ENCODE data around the gene KLHDC8B. TPM values are rescaled to one million over a fixed set of nuclear protein-coding genes. Genes with fewer than 3 reads are reported as not detected.

Gene KLHDC8B
- total and polyA plus RNA-seq, 2 of the 4 experiments (the other 2 are of a cell fraction): 16.3 to 16.5 TPM

- H2BK15ac ChIP-seq (ENCODE audit: low read depth, low read length): no peak overlapping the region
- H2AK5ac ChIP-seq (ENCODE audit: low read depth, low read length): no peak overlapping the region
- no peak overlapping the region for H2BK120ac ChIP-seq (ENCODE audit: low read depth, low read length)
- intact Hi-C loops (cut with micrococcal nuclease): no loop called here
- no peak overlapping the region for H3K4ac ChIP-seq (ENCODE audit: low read depth, low read length)
- no peaks in the 10 kb centered on the region for H3K27me3 ChIP-seq (ENCODE audit: control insufficient read depth, insufficient read depth, low read length)
- H4K8ac ChIP-seq (ENCODE audit: low read depth in 2 of 2, low read length in 2 of 2): no peak overlapping the region
- DNase-seq (no peak), ATAC-seq (ENCODE audit: low read depth) (no peak)
- ChIA-PET POLR2A (ENCODE audit: unreplicated experiment) (no interaction called here), CTCF (no interaction called here)
- TF ChIP-seq CTCF (conservative IDR thresholded peaks at IDR 0.05; ENCODE audit: low read depth, low read length) (no peak), FOS (IDR thresholded peaks at IDR 0.05; ENCODE audit: low read depth, low read length) (no peak), CEBPB (IDR thresholded peaks at IDR 0.05; ENCODE audit: low read depth, low read length) (no peak), SMC3 (IDR thresholded peaks at IDR 0.05; ENCODE audit: low read depth, low read length) (no peak), MAZ (IDR thresholded peaks at IDR 0.05; ENCODE audit: borderline replicate concordance, low read depth, low read length) (no peak)
- H3K23ac ChIP-seq (ENCODE audit: low read depth, low read length): no peak overlapping the region
- H2AK9ac ChIP-seq (replicated peaks; ENCODE audit: low read depth, low read length, poor library complexity): peak overlapping the region; percentile 16
- peaks cover 10% of the 10 kb centered on the region for H3K4me1 ChIP-seq (ENCODE audit: control insufficient read depth, insufficient read depth, low read length)
- BruUV-seq (replicated peaks): no TSS peak
- peaks cover 70% of the 10 kb centered on the region for H3K36me3 ChIP-seq (ENCODE audit: control insufficient read depth, insufficient read depth, low read length)
- no peak overlapping the region for H4K91ac ChIP-seq (ENCODE audit: insufficient read depth, low read depth, low read length)
- no peak overlapping the region for H3K18ac ChIP-seq (ENCODE audit: low read depth, low read length)
- no peak overlapping the region for H3K9ac ChIP-seq (ENCODE audit: low read depth, low read length)
- 91% methylated on average over 7 of the region's 7 CpGs; no CpG with 5 or more reads in 1 of the 2 experiments for WGBS, 2 experiments (ENCODE audit: extremely low coverage in 2 of 2, insufficient read length in 1 of 2)
- H4K20me1 ChIP-seq (ENCODE audit: insufficient read depth, low read length): peaks cover 6% of the 10 kb centered on the region
- no peak overlapping the region for H3K27ac ChIP-seq (ENCODE audit: insufficient read depth, low read length)
- peaks cover 10% of the 10 kb centered on the region; the same call in 1 of the 2 replicates for H3K9me1 ChIP-seq (ENCODE audit: insufficient read depth, low read length)
- H3K9me3 ChIP-seq (ENCODE audit: control insufficient read depth, insufficient read depth, low read length): no peaks in the 10 kb centered on the region
- no peak overlapping the region for H3K4me2 ChIP-seq (ENCODE audit: low read depth, low read length)
- no peak overlapping the region for H3K14ac ChIP-seq (replicated peaks; ENCODE audit: low read depth, low read length)
- no peak overlapping the region for H3K56ac ChIP-seq (ENCODE audit: extremely low read depth, insufficient read depth, low read length)
- no peak overlapping the region for H2AFZ ChIP-seq (replicated peaks; ENCODE audit: low read length, poor library complexity)
- no peak overlapping the region for H3K4me3 ChIP-seq (ENCODE audit: insufficient read depth, low read depth, low read length)
- dilution Hi-C loops (cut with HindIII; ENCODE audit: low sequenced_read_pairs, unreplicated experiment): no loop called here
- no peak overlapping the region for H2BK20ac ChIP-seq (ENCODE audit: low read depth, low read length)
- H2BK5ac ChIP-seq (ENCODE audit: low read depth, low read length, poor library complexity, severe bottlenecking): no peak overlapping the region
- peaks cover 12 to 53% of the 10 kb centered on the region in 2 experiments for H3K79me1 ChIP-seq (ENCODE audit: low read depth in 1 of 2, low read length in 2 of 2)
- no peak overlapping the region for H4K5ac ChIP-seq (ENCODE audit: low read depth, low read length)
- in situ Hi-C loops (cut with MboI; ENCODE audit: low sequenced_read_pairs): no loop called here
Observed at GRCh38 chr3:49122451-49122850, 48.9 kb upstream of the KLHDC8B start.
